Endometrial microvascular endothelial cells (primary cell): ENCODE results near the gene ZC3H8. TPM values are rescaled to one million over a fixed set of nuclear protein-coding genes. Genes with fewer than 3 reads are reported as not detected.

Source experiments
- in situ Hi-C: cut with HindIII; loops from 2 replicates; pipeline ENCODE4 v1.10.0; 2017; ENCODE audit warnings: low sequenced_read_pairs, low pct_unique_long_range_greater_than_20kb; ENCODE audit errors: inconsistent ontology term
- total RNA-seq: library from RNA; depleted of rRNA; stranded (reverse); fragments of >200 nt; gene quantifications from one replicate; pipeline ENCODE4 v1.2.3, GENCODE V29; 2015; ENCODE audit errors: inconsistent ontology term

The ZC3H8 gene
- total RNA-seq, 1 donor from 2014 or later: 2.0 TPM

DNA sequence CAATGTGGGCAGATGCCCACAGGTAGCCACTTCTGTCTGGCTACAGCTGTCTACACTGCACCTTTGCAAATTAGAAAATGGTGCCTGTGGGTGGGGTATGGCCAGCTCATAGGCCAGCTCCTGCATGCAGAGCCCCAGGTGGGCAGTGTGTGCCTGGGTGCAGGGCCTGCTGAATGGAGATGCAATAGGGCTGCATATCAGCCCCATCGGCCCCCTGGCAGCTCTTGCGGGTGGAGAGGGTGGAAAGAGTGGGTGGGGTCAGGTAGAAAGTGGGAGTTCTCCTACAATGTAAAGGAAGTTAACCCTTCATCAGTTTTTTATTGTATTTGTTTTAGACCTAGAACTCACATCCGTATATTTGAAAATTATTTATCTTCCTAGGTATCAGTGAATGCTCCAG is 79.5 kb downstream of the ZC3H8 start:
- in situ Hi-C loops: no loop called here

DNA sequence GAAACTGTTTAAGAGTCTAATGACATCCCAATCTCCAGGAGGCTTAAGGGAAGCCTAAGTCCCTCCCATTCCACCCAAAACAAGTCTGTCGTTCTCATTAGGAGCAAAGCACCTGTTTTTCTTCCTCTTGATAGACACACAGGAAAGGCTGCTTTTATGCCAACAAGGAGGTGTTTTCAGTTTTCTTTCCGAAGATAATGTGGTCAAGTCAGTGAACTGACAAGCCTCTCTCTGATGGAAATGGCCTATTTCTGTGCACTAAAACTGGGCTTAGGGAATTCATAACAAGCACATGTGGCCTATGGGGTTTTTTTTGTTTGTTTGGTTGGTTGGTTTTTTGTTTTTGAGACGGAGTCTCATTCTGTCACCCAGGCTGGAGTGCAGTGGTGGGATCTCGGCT is 80.5 kb downstream of the ZC3H8 start:
- in situ Hi-C loops: no loop called here

DNA sequence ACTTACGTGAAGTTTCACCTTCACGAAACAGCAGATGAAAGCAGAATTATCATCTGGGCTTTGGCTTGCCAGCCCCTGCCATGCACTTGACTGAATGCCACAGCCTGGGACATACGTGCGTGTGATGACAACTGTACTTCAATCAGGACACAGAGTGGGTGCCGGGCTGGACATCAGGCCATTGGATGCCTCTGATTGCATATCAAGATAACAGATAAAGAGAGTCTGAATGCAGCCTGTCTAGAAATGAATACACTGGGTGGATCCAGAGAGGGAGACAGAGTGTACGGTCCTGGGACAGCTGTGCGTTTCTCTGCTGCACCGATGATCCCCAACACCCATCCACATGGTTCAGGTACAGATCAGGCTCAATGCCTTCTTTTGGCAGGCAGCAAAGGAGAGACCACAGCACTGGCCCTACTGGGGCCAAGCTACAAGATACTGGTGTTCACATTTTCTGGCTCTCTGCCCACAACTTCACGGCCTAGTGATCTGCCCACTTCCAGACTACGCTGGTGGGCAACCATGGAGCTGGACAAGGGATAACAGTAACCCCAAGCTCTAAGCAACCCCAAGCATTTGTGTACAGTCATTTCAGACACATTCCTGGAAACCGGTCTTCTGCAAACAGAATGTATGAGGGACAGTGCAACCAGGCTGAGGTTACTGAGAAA is 81.1 kb downstream of the ZC3H8 start:
- in situ Hi-C loops: no loop called here

DNA sequence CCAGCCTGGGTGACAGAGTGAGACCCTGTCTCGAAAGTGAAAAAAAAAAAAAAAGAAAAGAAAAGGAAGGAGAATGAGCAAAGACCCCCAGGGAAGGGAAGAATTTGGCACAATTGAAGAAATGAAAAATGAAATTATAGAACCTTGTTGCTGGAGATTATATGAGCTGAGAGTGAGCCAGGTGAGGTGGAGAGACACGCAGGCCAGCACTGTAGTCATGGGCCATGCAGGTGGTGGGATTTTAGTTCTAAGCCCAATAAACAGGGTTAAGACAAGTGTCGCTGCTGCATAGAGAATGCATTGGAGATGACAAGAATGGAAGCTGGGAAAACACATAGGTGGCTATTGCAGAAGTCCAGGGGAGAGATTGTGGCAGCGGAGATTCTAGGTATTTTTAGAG is 84.3 kb downstream of the ZC3H8 start:
- in situ Hi-C loops: no loop called here

DNA sequence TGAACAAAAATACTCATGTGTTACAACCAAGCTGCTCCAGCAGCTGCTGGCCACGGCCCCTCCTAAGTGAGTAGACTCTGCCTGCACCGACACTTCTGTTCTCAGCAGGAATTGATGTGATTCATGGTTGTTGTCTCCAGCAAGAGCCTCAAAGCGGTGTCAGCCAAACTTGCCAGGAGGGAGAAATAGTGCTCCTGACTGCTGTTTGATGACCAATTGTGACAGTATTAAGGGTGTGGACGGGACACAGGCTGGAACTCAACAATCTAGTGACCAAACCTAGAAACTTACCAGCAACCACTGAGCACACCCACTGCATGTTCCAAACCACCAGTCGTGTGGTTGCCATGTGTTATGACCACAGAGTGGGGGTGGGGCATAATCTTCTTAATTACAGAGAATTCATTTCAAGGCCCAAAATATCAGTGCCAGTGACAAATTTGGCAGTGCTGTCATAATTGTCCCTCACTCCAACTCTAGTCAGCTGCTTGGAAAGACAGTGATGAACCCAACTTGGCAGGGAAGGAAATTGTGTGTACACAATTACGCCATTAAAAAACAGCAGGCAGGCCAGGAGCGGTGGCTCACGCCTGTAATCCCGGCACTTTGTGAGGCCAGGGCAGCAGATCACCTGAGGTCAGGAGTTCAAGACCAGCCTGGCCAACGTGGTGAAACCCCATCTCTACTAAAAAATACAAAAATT is 86.3 kb downstream of the ZC3H8 start:
- in situ Hi-C loops: no loop called here

DNA sequence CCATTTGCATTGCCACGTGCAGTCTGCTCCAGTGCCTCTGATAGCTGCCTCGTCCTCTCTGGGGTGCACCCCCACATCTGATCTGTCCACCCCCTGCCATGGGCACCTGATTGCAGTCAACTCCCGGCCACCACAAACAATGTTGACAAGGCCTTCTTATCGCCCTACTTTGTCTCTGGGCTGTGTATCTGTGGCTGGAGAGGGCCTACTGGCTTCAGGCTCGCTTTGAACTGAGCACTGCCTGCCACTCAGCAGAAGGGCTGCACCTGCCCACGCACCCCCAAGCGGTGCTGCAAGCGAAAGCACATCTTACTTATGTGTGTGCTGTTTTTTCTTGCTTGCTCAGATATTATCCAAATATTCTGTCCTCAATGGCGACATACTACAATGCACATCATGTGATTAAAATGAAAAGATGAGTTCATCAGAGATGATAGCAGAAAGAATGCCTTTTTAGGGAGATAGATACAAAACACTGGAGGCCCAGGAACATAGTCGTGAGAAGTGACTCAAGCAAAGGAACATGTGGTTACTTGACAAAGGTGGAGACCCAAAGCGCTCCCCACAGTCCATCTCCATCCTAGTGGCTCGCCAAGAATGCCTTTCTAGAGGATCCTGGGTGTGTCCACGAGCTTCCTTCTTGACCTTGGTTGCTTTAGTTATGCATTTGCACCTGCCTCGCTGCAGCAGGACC is 87.9 kb downstream of the ZC3H8 start:
- in situ Hi-C loops: no loop called here

DNA sequence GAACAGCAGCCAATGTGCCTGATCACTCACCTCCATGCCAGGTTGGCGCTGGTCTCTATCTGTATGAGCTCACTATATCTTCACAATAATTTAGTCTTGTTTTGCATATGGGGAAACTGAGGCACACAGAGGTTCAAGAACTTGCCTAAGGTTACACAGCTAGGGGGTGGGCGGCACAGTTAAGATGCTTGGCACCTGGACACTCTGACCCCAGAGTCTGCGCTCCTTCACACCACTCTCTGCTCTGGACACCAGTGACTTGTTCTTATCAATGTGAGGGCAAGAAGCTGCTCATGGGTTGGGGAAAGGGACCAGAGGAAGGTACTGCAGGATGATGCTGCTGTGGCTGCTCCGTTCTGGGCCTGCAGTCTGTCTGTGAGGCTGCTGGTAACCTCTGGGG is 89.5 kb downstream of the ZC3H8 start:
- in situ Hi-C loops: no loop called here

DNA sequence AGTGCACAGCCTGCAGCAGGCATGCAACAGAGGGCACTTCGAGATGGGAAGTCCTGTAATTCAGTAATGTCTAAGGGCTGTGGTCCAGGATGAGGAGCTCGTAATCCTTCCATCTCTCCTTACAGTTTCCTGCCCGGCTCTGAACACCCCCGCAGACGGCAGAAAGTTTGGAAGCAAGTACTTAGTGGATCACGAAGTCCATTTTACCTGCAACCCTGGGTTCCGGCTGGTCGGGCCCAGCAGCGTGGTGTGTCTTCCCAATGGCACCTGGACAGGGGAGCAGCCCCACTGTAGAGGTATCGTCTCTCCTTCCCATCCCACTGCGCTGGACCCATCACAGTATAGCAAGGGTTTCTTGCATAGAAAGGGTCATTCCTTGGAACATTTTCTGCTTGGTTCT is 90.0 kb downstream of the ZC3H8 start:
- in situ Hi-C loops: no loop called here

DNA sequence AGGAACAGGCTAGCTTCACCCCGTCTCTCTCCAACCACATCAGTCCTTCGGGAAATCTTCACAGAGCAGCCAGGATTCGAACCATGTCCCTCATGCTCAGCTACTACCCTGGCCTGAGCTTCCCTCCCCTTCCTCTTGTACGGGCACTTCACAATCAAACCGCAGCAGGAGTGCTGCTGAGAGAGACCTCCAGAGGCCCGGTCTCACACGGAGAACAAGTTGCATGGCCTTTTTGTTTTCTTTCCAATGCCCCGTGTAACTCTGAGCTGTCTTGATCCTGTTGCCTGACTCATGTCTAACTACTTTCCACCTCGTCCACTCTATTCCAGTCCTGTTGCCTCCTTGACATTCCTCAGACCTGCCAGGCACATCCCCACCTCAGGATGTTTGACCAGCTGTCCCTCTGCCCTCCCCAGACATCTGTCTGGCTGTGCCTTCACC is 91.3 kb downstream of the ZC3H8 start:
- in situ Hi-C loops: no loop called here

DNA sequence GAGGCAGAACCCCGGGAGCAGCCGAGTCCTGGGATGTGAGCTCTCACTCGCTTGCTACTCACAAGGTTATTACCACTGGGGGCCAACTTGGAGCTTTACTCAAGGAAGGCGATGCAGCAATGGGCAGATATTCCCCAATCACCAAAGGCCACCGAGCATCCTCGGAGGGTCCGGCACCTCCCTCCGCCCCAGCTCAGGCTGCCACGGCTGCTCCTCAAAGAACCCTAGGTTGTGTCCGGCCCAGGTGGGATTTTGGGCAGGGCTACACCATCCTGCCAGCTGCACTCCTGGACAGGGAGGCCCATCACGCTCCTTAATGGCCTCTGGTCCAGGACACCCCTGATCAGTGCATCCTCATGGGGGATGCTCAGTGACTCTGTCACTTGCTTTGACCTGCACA is 91.9 kb downstream of the ZC3H8 start:
- in situ Hi-C loops: no loop called here

DNA sequence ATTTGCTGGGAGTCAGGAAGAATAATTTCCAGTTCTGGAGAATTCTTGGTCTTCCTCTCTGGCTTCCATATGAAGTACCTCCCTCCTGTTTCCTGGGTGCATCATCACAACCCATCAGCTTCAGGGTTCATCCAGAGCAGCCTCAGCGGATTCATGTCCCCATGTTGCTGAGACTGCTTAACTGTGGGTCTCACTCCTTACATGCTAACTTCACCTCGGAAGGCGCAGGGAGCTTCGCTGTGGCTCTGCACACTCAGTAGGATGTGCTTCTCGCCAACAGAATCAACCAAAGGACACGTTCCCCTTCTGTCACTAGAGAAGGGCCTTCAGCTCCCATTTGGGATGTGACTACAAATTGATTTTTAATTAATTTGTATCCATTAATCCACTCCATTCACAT is 92.5 kb downstream of the ZC3H8 start:
- in situ Hi-C loops: no loop called here

Other genes with a start within 250 kb of the ZC3H8 start
- gene TMEM87B, start 199.8 kb downstream of the ZC3H8 start, total RNA-seq: 79.4 TPM
- 3.2 TPM for gene FBLN7, start 116.7 kb downstream of the ZC3H8 start, total RNA-seq
- 1.0 TPM for gene ZC3H6, start 20.6 kb upstream of the ZC3H8 start, total RNA-seq
- gene RGPD8, start 178.6 kb upstream of the ZC3H8 start, total RNA-seq: 4.0 TPM
- 47.6 TPM for gene TTL, start 227.1 kb upstream of the ZC3H8 start, total RNA-seq